Right cardiac atrium (tissue), 5 donors: ENCODE results near the gene BTBD17. TPM values are rescaled to one million over a fixed set of nuclear protein-coding genes. Genes with fewer than 3 reads are reported as not detected.

Experiments
- ATAC-seq, 2 donors: fragments of 200-7000 bp; cut with Tn5 transposase; one replicate each; pipeline versions ENCODE4 v1.8.0 to v1.9.1; 2020; ENCODE audit warnings: moderate library complexity in 2 of 2, mild to moderate bottlenecking in 1 of 2
- DNase-seq, 3 donors: peaks; one replicate each; pipeline ENCODE4 v3.0.0-alpha.2; 2020
- H3K27ac ChIP-seq: one replicate; pipeline ENCODE4 v1.5.1; 2013; ENCODE audit warnings: mild to moderate bottlenecking, low read length, control low read depth, moderate library complexity
- H3K27me3 ChIP-seq: one replicate; pipeline ENCODE4 v1.6.1; 2013; ENCODE audit not compliant: control insufficient read depth, insufficient read depth
- H3K4me1 ChIP-seq: one replicate; pipeline ENCODE4 v1.6.1; 2013; ENCODE audit warnings: low read length; ENCODE audit not compliant: control insufficient read depth, insufficient read depth
- H3K4me3 ChIP-seq: one replicate; pipeline ENCODE4 v1.5.1; 2013; ENCODE audit warnings: low read length, control low read depth
- H3K9me3 ChIP-seq: one replicate; pipeline ENCODE4 v1.6.1; 2013; ENCODE audit warnings: low read length; ENCODE audit not compliant: control insufficient read depth
- WGBS: extraction: QIAGEN DNeasy Blood & Tissue Kit; methylation state at CpG from one replicate; pipeline ENCODE4 v1.1.7; 2013; 5-methylcytosine and 5-hydroxymethylcytosine counted together
- intact Hi-C, 4 donors: fragments of 100-400 bp; cut with DNase I; formaldehyde crosslinking; loops; one replicate each; pipeline versions ENCODE4 v1.11.0 to v1.14.0; 2022 to 2023
- polyA plus RNA-seq: library from polyadenylated mRNA; stranded (reverse); fragments of 200-250 nt; gene quantifications from one replicate; pipeline ENCODE4 v1.2.3, GENCODE V29; 2013
- total RNA-seq, 4 donors: library from RNA; stranded (reverse); fragmentation: NEBNext Ultra II Directional; extraction: Animal tissue kit (Norgen Biotek cat#: 25700); gene quantifications; one replicate each; pipeline ENCODE4 v1.2.1, GENCODE V29; 2021
- donor health status: healthy with polysubstance abuse.
- donor health status: DM: no; HTN: yes; CAD: no.
- donor health status: DM: no; HTN: no; CAD: no.
- donor health status: DM: no; HTN: yes; CAD: no; lungs with severe emphysema.
- donor health status: DM: yes; HTN: yes; CAD: no.

BTBD17 gene
- total and polyA plus RNA-seq, 5 donors: not detected

- no peak overlapping the region for H3K27ac ChIP-seq
- intact Hi-C loops: no loop called here
Measured at GRCh38 chr17:74386386-74386785, 24.7 kb upstream of the BTBD17 start.

GRCh38 chr17:74385201-74385600 lies 23.5 kb upstream of the BTBD17 start:
- Histone ChIP-seq H3K27me3 (no peaks in the 10 kb centered on the region), H3K4me1 (peaks cover 2% of the 10 kb centered on the region), H3K9me3 (no peaks in the 10 kb centered on the region), H3K4me3 (no peak overlapping the region), H3K27ac (no peak overlapping the region)
- DNase-seq (no peak), ATAC-seq (no peak)
- intact Hi-C loops: no loop called here
- WGBS: 91% methylated on average over 3 of the region's 3 CpGs

More at GRCh38 chr17:74386386-74386785, 24.7 kb upstream of the BTBD17 start:
- ATAC-seq (peak; percentile 63 to 90), DNase-seq (peak; percentile 76 to 80 (median 78))
- Histone ChIP-seq H3K4me1 (peaks cover 2% of the 10 kb centered on the region), H3K27me3 (no peaks in the 10 kb centered on the region), H3K4me3 (no peak overlapping the region), H3K9me3 (no peaks in the 10 kb centered on the region)
- WGBS: 22% methylated on average over 8 of the region's 8 CpGs

GRCh38 chr17:74383141-74383540 lies 21.5 kb upstream of the BTBD17 start:
- WGBS: 92% methylated on average over 5 of the region's 5 CpGs
- H3K27ac ChIP-seq: no peak overlapping the region
- no peaks in the 10 kb centered on the region for H3K27me3 ChIP-seq
- DNase-seq: no peak
- no peaks in the 10 kb centered on the region for H3K9me3 ChIP-seq
- intact Hi-C loops: no loop called here
- peaks cover 2% of the 10 kb centered on the region for H3K4me1 ChIP-seq
- H3K4me3 ChIP-seq: no peak overlapping the region
- no peak for ATAC-seq

GRCh38 chr17:74380959-74381808 lies 19.5 kb upstream of the BTBD17 start:
- Histone ChIP-seq H3K4me3 (no peak overlapping the region), H3K27ac (no peak overlapping the region), H3K4me1 (no peaks in the 10 kb centered on the region), H3K27me3 (no peaks in the 10 kb centered on the region), H3K9me3 (no peaks in the 10 kb centered on the region)
- intact Hi-C loops: loop anchor here in 1 of 4 donors (1.0 kb wide), 1 partner anchor 76 kb away; no protein-coding TSS in a partner anchor
- ATAC-seq (no peak), DNase-seq (no peak)
- WGBS: 80% methylated on average over 15 of the region's 15 CpGs

- H3K27me3 ChIP-seq: no peaks in the 10 kb centered on the region
- ATAC-seq (peak; percentile 46 to 58), DNase-seq (no peak)
- no peak overlapping the region for H3K27ac ChIP-seq
- no peak overlapping the region for H3K4me3 ChIP-seq
- no peaks in the 10 kb centered on the region for H3K9me3 ChIP-seq
- 38% methylated on average over 17 of the region's 17 CpGs for WGBS
- intact Hi-C loops: loop anchor here in 1 of 4 donors (1.0 kb wide), 1 partner anchor 77 kb away; no protein-coding TSS in a partner anchor
- no peaks in the 10 kb centered on the region for H3K4me1 ChIP-seq
Measured at GRCh38 chr17:74380086-74380958, 18.7 kb upstream of the BTBD17 start.

- Histone ChIP-seq H3K27ac (no peak overlapping the region), H3K4me3 (no peak overlapping the region), H3K9me3 (no peaks in the 10 kb centered on the region), H3K4me1 (no peaks in the 10 kb centered on the region), H3K27me3 (no peaks in the 10 kb centered on the region)
- 17% methylated on average over 20 of the region's 20 CpGs for WGBS
- ATAC-seq: peak; percentile 94
- intact Hi-C loops: loop anchor here (1.0 to 2.0 kb wide), 2 partner anchors 78 to 79 kb away; no protein-coding TSS in a partner anchor
- DNase-seq: peak; percentile 92 to 98 (median 97)
Measured at GRCh38 chr17:74379495-74380085, 17.9 kb upstream of the BTBD17 start.

- H3K27ac ChIP-seq: no peak overlapping the region
- H3K9me3 ChIP-seq: no peaks in the 10 kb centered on the region
- no peaks in the 10 kb centered on the region for H3K4me1 ChIP-seq
- H3K27me3 ChIP-seq: no peaks in the 10 kb centered on the region
- no peak overlapping the region for H3K4me3 ChIP-seq
- 86% methylated on average over 3 of the region's 3 CpGs for WGBS
- DNase-seq: no peak
- intact Hi-C loops: no loop called here
- ATAC-seq: no peak
Measured at GRCh38 chr17:74374858-74375257, 13.2 kb upstream of the BTBD17 start.

GRCh38 chr17:74373838-74374606 lies 12.4 kb upstream of the BTBD17 start:
- Histone ChIP-seq H3K27me3 (no peaks in the 10 kb centered on the region), H3K27ac (no peak overlapping the region), H3K9me3 (no peaks in the 10 kb centered on the region), H3K4me3 (no peak overlapping the region), H3K4me1 (no peaks in the 10 kb centered on the region)
- WGBS: 83% methylated on average over 15 of the region's 15 CpGs
- no peak for DNase-seq
- intact Hi-C loops: no loop called here
- peak in 1 of 2 donors; percentile 17 for ATAC-seq

GRCh38 chr17:74372426-74372825 lies 10.8 kb upstream of the BTBD17 start:
- H3K27ac ChIP-seq: no peak overlapping the region
- DNase-seq: peak in 1 of 3 donors; percentile 46
- no peak for ATAC-seq
- WGBS: 92% methylated on average over 9 of the region's 9 CpGs
- no peak overlapping the region for H3K4me3 ChIP-seq
- intact Hi-C loops: no loop called here
- no peaks in the 10 kb centered on the region for H3K27me3 ChIP-seq
- H3K4me1 ChIP-seq: no peaks in the 10 kb centered on the region
- H3K9me3 ChIP-seq: no peaks in the 10 kb centered on the region

- ATAC-seq (no peak), DNase-seq (peak in 1 of 3 donors; percentile 27)
- no peak overlapping the region for H3K4me3 ChIP-seq
- no peaks in the 10 kb centered on the region for H3K9me3 ChIP-seq
- no peaks in the 10 kb centered on the region for H3K27me3 ChIP-seq
- intact Hi-C loops: no loop called here
- 94% methylated on average over 26 of the region's 26 CpGs for WGBS
- no peaks in the 10 kb centered on the region for H3K4me1 ChIP-seq
- H3K27ac ChIP-seq: no peak overlapping the region
Measured at GRCh38 chr17:74371653-74372147, 10.0 kb upstream of the BTBD17 start.
